GM21526 (cell line): Measurements from ENCODE around the gene NOSTRIN.
"Not testable (repeated sequence)": the region's sequence is repeated elsewhere in the genome, so short reads cannot be mapped to it uniquely, and the experiment has no call there.

Experiments
- ATAC-seq: cut with Tn5 transposase; IDR thresholded peaks from one replicate; pipeline ENCODE4 v1.9.1; 2021; ENCODE audit warnings: moderate library complexity; ENCODE audit not compliant: unreplicated experiment, low FRiP score

Gene NOSTRIN

GRCh38 chr2:168789776-168790175, 12.7 kb upstream of the NOSTRIN start:
- ATAC-seq = no peak

- ATAC-seq = no peak
Observed at GRCh38 chr2:168790226-168790902, 12.1 kb upstream of the NOSTRIN start.

- ATAC-seq = not testable (repeated sequence)
Observed at GRCh38 chr2:168791140-168791539, 11.3 kb upstream of the NOSTRIN start.

- ATAC-seq = no peak
Observed at GRCh38 chr2:168793596-168793995, 8.8 kb upstream of the NOSTRIN start.

- no peak for ATAC-seq
Observed at GRCh38 chr2:168794968-168795367, 7.5 kb upstream of the NOSTRIN start.

GRCh38 chr2:168796090-168796577, 6.3 kb upstream of the NOSTRIN start:
- ATAC-seq = no peak

- no peak for ATAC-seq
Observed at GRCh38 chr2:168796583-168797285, 5.7 kb upstream of the NOSTRIN start.

GRCh38 chr2:168797286-168797655, 5.2 kb upstream of the NOSTRIN start:
- no peak for ATAC-seq

GRCh38 chr2:168798076-168798887, 4.2 kb upstream of the NOSTRIN start:
- no peak for ATAC-seq

- no peak for ATAC-seq
Observed at GRCh38 chr2:168798888-168799410, 3.5 kb upstream of the NOSTRIN start.

GRCh38 chr2:168801471-168801870, 966 bp upstream of the NOSTRIN start:
- ATAC-seq = no peak

GRCh38 chr2:168802859-168803725, 655 bp downstream of the NOSTRIN start:
- no peak for ATAC-seq

GRCh38 chr2:168804214-168804613, 1.8 kb downstream of the NOSTRIN start:
- ATAC-seq = no peak

GRCh38 chr2:168805615-168806014, 3.2 kb downstream of the NOSTRIN start:
- ATAC-seq = no peak

- ATAC-seq = no peak
Observed at GRCh38 chr2:168809537-168809936, 7.1 kb downstream of the NOSTRIN start.

GRCh38 chr2:168810235-168810634, 7.8 kb downstream of the NOSTRIN start:
- no peak for ATAC-seq

- no peak for ATAC-seq
Observed at GRCh38 chr2:168811696-168812095, 9.3 kb downstream of the NOSTRIN start.

GRCh38 chr2:168814046-168814445, 11.6 kb downstream of the NOSTRIN start:
- no peak for ATAC-seq

- no peak for ATAC-seq
Observed at GRCh38 chr2:168814939-168815907, 12.8 kb downstream of the NOSTRIN start.
